ENCODE measurements around the gene EXOSC7.
"Not testable (repeated sequence)": the region's sequence is repeated elsewhere in the genome, so short reads cannot be mapped to it uniquely, and the experiment has no call there.

Gene EXOSC7

GRCh38 chr3:44976002-44976815, at the start of gene EXOSC7, which contains the start of gene ZDHHC3:
EXOSC7 (plus strand) TSS chr3:44976244; CDS start chr3:44976278, 34 bp downstream.
ZDHHC3 (minus strand) TSS chr3:44976174; CDS start chr3:44959436, 16,738 bp downstream.
- peak; percentile 86 for DNase-seq

- DNase-seq, result no peak
Measured at GRCh38 chr3:44926921-44927320, 49.1 kb upstream of the EXOSC7 start.

- DNase-seq, result no peak
Measured at GRCh38 chr3:44927371-44927770, 48.7 kb upstream of the EXOSC7 start.

GRCh38 chr3:44929782-44930181, 46.3 kb upstream of the EXOSC7 start:
- DNase-seq, result no peak

- no peak for DNase-seq
Measured at GRCh38 chr3:44930911-44931310, 45.1 kb upstream of the EXOSC7 start.

- DNase-seq, result no peak
Measured at GRCh38 chr3:44931791-44932190, 44.3 kb upstream of the EXOSC7 start.

GRCh38 chr3:44932271-44932670, 43.8 kb upstream of the EXOSC7 start:
- no peak for DNase-seq

GRCh38 chr3:44932986-44933944, 42.8 kb upstream of the EXOSC7 start:
- DNase-seq, result no peak

GRCh38 chr3:44939581-44940036, 36.4 kb upstream of the EXOSC7 start:
- no peak for DNase-seq

GRCh38 chr3:44942202-44942921, 33.7 kb upstream of the EXOSC7 start:
- no peak for DNase-seq

GRCh38 chr3:44948239-44948638, 27.8 kb upstream of the EXOSC7 start:
- DNase-seq, result no peak

GRCh38 chr3:44949770-44950169, 26.3 kb upstream of the EXOSC7 start:
- not testable (repeated sequence) for DNase-seq

- DNase-seq, result no peak
Measured at GRCh38 chr3:44950275-44950734, 25.7 kb upstream of the EXOSC7 start.

GRCh38 chr3:44952689-44953088, 23.4 kb upstream of the EXOSC7 start:
- DNase-seq, result no peak

- DNase-seq, result no peak
Measured at GRCh38 chr3:44954304-44954703, 21.7 kb upstream of the EXOSC7 start.

- no peak for DNase-seq
Measured at GRCh38 chr3:44954962-44955361, 21.1 kb upstream of the EXOSC7 start.

- no peak for DNase-seq
Measured at GRCh38 chr3:44955917-44956316, 20.1 kb upstream of the EXOSC7 start.

GRCh38 chr3:44957986-44958385, 18.1 kb upstream of the EXOSC7 start:
- DNase-seq, result no peak

GRCh38 chr3:44958386-44958785, 17.7 kb upstream of the EXOSC7 start:
- DNase-seq, result no peak

GRCh38 chr3:44960387-44961026, 15.5 kb upstream of the EXOSC7 start:
- DNase-seq, result no peak

GRCh38 chr3:44961888-44962287, 14.2 kb upstream of the EXOSC7 start:
- no peak for DNase-seq
